Breast epithelium (tissue), 3 donors: ENCODE measurements around the gene KRT3.

Source experiments
- CTCF ChIP-seq, 3 donors: fragments of 450-650 bp; IDR thresholded peaks; one replicate each; pipeline ENCODE4 v1.5.1; 2016 to 2017; ENCODE audit warnings: antibody characterized with exemption in 3 of 3, mild to moderate bottlenecking in 3 of 3, moderate library complexity in 3 of 3
- POLR2A ChIP-seq: fragments of 450-650 bp; IDR thresholded peaks from one replicate; pipeline ENCODE4 v1.6.1; 2016; ENCODE audit warnings: antibody characterized with exemption, mild to moderate bottlenecking, moderate library complexity

GRCh38 chr12:52772772-52773171, 23.1 kb downstream of the KRT3 start:
- TF ChIP-seq POLR2A (no peak), CTCF (IDR thresholded peaks at IDR 0.05) (no peak)
